HG02588 (cell line): ENCODE data around the gene SYTL3.
"Not testable (repeated sequence)": the region's sequence is repeated elsewhere in the genome, so short reads cannot be mapped to it uniquely, and the experiment has no call there.

ENCODE experiments used
- ATAC-seq: cut with Tn5 transposase; IDR thresholded peaks from one replicate; pipeline ENCODE4 v1.9.1; 2021; ENCODE audit warnings: mild to moderate bottlenecking, moderate library complexity; ENCODE audit not compliant: unreplicated experiment

Gene SYTL3

DNA sequence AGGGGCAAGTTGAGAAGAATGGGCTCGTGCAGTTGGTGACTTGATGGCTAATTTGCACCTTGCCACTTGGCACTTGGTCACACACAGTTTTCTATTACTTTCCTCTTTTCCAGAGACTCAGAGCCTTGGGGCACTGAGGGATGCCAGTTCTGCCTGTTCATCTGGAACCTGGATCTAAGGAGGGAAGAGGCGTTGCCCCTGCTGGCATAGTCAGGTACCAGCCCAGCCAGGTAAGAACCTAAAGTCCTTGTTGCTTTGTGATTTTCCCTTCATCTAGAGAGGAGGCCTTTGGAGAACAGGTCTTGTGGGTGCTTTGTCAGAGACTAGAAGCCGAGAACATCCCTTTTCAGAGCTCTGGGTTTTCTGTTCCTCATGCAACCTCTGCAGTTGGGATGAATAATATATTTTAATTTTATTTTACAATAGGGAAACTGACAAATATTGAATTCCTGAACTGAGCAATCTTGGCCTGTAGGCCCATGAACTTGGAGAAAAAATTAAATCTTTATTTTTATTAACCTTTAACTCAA, 11.4 kb downstream of the SYTL3 start:
- no peak for ATAC-seq

DNA sequence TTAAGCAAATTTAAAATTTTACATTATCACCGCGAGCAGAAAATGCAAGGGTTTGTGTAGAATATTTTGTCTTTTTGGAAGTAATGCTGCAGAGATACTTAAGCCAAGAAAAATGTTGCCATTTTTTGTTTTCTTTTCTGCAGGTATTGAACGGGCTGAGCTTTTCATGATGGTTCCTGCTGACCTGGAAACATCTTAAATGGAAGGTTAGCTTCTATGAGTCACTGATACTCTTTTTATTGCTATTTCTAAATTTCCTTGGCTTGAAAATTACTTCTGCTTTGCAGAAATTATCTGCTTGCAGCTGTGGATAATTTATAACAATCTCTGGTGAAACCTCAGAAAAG, 12.7 kb downstream of the SYTL3 start:
- ATAC-seq: no peak

DNA sequence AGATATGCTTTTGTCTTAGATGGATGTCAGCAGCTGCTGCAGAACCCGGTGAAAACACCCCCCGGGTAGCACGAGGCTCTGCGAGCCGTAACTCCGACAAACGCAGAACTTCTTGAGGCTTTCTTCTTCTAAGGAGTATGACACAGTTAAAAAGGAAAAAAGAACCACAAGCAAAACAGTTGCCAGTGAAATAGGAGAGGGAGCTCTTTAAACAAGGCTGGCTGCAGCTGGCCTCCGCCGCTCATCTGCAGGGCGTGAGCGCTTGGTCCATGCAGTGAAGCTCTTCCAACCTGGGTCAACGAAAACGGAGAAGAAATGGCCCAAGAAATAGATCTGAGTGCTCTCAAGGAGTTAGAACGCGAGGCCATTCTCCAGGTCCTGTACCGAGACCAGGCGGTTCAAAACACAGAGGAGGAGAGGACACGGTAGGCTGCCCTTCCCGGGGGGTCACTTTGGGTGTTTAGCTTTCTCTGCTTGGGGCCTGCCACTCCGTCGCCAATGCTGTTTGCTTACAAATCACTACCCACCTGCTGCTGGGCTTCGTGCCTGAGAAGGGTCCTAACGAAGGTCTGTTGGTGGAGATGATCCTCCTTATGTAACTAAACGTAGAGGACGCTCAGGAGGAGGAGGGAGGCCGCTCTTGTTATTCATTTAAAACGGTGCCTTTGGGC, 13.2 kb downstream of the SYTL3 start:
- ATAC-seq: no peak

DNA sequence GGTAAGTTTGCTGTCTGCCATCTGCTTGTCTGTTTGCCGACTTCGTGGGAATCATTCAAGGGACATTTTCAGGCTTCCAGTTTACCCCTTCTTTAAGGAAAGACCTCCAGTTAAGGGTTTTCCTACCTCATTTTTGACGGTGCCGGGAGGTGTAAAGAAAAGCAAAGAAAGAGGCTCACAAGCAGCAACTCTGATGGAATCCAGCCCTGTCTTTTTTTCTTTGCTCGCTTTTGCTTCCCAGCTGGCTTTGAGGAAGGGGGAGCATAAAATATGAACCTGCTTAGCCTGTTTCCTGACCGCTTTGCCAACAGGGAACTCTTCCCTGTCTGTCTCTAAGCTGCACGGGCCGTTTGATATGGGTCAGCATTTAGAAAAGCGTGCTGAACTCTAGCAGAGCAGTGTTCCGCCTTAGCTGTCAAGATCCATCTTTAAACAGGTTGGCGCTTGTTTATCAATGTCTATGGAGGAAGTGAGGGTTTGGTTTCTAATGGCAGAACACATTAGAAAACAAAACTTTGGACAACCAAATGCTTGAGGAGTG, 13.8 kb downstream of the SYTL3 start:
- no peak for ATAC-seq

- no peak for ATAC-seq
Observed at GRCh38 chr6:158665332-158665731, 15.5 kb downstream of the SYTL3 start.

GRCh38 chr6:158666628-158667359, 16.9 kb downstream of the SYTL3 start:
- ATAC-seq: no peak

DNA sequence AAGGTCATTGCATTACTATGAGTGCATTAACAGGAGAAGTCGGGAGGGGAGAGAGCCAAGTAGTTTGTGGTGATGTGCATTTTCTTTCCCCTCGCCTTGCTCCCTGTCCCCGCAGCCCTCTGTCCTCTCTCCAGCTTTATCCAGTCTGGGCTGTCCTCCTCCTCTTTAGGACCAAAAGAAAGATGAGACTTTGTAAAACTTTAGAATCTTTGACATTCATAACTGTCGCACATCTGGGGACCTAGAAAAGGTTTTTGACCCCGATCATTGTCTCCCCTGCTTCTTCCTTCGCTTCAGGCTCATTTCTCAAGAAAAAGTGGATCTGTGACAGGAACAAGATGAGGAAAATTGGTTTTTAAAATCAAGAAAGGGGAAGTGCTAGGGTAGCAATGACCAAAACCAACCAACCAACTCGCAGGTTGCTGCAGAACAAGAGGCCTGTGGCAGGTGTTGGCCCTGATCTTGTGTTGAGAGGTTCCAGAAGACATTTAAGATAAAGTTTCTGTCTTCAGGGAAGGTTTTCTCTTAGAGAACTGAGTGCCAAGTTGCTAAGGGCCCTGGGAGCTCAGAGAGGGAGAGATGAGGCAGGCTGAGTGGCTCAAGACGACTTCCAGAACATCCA, 17.6 kb downstream of the SYTL3 start:
- ATAC-seq: no peak

DNA sequence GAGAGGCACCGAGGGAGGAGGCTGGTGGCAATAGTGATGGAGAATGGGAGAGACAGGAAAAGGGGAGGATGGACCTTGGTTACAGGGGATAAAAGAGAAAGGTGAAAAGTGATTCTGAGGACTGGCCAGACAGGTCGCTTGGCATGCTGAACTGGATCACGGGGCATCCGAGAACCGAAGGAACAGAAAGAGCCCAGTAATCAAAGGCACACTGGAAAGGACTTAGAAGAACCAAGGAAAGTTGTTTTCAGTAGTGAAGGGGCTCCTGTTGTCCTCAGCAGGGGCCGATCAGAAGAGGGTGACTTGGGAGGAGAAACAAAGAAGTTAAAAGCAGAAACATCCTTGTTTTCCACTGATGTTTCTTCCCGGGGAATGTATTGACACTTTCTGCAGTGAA, 18.9 kb downstream of the SYTL3 start:
- ATAC-seq: no peak

DNA sequence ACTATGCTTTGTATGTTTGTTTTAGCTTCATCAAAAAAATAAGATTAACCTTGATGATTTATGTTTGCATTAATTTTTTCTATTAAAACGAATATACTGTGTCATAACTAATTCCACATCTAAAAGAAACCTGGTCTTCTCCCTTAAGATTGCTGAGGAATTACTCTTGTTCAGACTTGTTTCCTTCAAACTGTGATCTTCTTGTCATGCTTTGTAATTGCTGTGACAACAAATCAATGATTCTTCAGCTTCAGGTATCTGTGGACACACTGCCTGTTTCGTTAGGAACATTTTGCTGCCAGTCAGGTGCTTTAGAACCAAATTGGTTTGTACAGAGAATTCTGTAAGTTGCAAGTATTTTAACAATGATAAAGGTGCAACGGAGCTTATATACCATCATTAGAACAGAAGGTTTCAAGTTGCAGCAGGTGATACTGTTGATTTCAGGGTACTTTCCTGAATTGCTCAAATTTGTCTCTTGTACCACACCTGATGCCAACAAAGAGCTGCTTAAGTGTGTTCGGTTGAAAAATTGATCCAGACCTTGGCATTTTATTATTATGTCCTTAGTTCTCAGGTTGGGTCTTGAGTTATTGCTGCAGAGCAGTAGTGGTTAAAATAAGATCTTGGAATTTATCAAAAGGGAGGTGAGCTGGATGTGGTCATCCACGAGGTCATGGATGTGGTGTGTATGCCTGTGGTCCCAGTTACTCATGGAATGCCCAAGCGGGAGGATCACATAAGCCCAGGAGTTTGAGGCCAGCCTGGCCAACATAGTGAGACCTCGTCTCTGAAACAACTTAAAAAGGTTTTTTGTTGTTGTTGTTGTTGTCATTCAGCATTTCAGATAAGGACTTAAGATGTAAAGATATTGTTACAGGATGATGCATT, 19.5 kb downstream of the SYTL3 start:
- ATAC-seq: no peak

GRCh38 chr6:158672119-158672518, 22.3 kb downstream of the SYTL3 start:
- ATAC-seq: not testable (repeated sequence)

DNA sequence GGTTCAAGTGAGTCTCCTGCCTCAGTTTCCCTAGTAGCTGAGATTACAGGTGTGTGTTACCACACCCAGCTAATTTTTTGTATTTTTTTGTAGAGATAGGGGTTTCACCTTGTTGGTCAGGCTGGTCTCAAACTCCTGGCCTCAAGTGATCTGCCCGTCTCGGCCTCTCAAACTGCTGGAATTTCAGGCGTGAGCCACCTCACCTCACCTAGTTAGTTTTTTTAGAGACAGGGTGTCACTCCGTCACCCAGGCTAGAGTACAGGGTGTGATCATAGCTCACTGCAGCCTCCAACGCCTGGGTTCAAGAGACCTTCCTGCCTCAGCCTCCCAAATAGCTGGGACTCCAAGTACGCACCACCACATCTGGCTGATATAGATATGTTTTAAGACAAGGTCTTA, 22.9 kb downstream of the SYTL3 start:
- no peak for ATAC-seq

DNA sequence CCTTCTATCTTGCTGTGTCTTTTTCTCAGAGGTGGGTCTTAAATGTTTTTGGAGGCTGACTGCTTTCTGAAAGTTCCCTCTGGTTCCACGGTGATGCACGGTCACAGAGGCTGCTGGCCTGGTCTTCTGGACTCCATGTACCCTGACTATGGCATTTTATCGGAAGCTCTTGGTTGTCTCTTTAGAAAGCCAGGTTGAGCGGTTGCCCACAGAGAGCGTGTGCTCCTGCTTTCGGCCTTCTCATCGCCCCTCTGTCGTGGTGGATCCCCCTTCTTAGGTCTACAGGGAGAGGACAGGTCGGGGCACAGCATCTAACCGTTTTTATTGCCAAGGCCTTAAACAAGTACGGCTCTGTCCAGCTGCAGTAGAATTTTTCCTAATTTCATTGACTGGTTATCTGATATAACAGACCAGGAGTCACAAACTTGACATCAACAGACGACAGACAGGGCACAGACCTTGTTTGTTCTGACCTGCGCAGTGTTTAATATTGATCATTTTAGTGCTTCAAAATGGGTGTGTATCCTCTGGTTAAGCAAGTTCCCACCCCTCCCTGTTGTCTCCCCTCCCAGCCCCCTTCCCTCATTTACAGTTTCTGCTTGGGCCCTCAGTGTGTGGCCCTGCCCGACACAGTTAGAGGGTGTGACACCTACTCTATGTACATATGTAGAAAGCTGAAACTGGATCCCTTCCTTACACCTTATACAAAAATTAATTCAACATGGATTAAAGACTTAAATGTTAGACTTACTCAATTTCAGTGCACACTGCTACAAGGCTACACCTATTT, 24.7 kb downstream of the SYTL3 start:
- no peak for ATAC-seq

GRCh38 chr6:158677094-158677493, 27.2 kb downstream of the SYTL3 start:
- not testable (repeated sequence) for ATAC-seq

DNA sequence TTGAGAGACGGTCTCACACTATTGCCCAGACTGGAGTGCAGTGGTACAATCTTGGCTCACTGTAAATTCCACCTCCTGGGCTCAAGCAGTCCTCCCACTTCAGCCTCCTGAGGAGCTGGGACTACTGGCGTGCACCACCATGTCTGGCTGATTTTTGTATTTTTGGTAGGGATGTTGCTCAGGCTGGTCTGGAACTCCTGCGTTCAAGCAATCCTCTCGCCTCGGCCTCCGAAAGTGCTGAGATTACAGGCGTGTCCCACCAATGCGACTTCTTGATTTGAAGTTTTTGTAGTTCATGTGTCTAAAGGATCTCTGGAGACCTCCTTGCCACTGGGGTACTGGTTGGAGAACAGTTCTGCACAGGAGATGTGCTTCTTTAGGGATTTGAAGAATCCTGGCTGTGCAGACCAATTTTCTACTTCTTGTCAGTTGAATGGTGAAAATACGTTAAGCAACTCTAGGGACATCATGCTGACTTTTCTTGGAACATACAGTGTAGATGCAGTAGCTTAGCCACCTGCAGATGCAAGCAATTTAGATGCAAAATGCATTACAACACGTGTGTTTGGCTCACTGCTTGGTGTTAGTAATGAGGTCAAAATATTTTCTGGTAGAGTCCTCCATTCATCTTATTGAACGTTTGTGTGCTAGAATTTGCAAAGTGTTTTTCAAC, 28.2 kb downstream of the SYTL3 start:
- no peak for ATAC-seq

- ATAC-seq: no peak
Observed at GRCh38 chr6:158680015-158680414, 30.2 kb downstream of the SYTL3 start.

DNA sequence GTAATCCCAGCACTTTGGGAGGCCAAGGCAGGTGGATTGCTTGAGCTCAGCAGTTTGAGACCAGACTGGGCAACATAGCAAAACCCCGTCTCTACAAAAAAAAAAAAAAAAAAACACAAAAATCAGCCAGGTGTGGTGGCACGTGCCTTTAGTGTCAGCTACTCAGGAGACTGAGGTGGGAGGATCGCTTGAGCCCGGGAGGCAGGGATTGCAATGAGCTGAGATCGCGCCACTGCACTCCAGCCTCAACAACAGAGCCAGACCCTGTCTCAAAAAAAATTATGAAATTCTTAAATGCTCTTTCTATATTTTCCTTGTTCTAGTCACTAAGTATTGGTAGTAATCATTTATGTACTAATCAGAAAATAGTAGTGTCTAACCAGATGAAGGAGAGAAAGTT, 30.6 kb downstream of the SYTL3 start:
- ATAC-seq: no peak

GRCh38 chr6:158684311-158684710, 34.5 kb downstream of the SYTL3 start:
- ATAC-seq: no peak

DNA sequence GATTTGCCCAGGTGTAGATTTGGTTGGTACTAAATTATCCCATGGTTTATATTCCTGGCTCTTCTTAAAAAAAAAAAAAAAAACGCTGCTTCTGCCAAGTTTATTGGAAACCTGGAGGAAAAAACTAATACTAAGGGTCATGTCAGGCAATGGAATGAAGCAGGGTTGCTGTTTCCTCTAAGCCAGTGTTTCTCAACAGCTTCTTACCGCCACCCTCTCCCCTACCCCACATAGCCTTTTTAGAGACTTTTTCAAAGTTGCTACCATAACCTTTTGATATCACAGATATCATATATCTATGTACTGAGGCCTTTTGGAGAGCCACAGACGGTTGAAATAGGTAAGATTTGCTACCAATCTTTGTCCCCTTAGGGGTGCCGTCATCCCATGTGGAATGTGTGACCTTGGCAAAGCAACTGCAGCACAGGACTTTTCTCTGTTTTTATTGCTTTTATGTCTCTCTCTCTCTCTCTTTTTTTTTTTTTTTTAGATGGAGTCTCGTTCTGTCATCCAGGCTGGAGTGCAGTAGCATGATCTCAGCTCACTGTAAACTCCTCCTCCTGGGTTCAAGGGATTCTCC, 35.0 kb downstream of the SYTL3 start:
- ATAC-seq: no peak

DNA sequence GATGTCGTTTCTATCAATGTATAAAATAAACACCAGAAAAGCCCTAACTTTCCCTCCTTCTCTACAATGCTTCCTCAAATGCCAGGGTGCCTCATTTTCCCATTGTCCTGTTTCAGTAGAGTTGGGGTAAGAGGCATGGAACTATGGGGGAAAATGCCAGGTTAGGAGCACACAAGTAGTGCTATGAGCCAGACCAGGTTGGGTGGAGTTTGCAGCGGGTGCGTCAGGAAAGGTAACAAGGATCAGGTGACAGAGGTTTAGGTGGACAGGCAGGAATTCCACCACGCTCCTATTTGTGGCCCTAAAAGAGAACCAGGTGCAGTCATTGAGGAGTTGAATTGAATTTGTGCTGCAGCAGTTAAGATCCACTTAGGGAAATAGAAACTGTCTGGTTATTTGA, 36.5 kb downstream of the SYTL3 start:
- no peak for ATAC-seq
